Upper lobe of left lung (tissue), 4 donors: ENCODE results near the gene RHEB.

Experiments
- CTCF ChIP-seq, 6 experiments: fragments of 450-650 bp in 4 of 6; fragments of 200-600 bp in 2 of 6; sonication (generic) in 2 of 6; IDR thresholded peaks; one replicate each; pipeline ENCODE4 v1.5.1; 2016 to 2019; ENCODE audit warnings: antibody characterized with exemption in 6 of 6
- EP300 ChIP-seq, 4 donors: sonication (generic); formaldehyde crosslinking; IDR thresholded peaks; one replicate each; pipeline ENCODE4 v1.5.1; 2017; ENCODE audit warnings: antibody characterized with exemption in 4 of 4, control low read depth in 2 of 4
- POLR2A ChIP-seq, 4 donors: fragments of 450-650 bp; IDR thresholded peaks; one replicate each; pipeline ENCODE4 v1.5.1; 2016 to 2017; ENCODE audit warnings: antibody characterized with exemption in 4 of 4, mild to moderate bottlenecking in 2 of 4
- POLR2AphosphoS5 ChIP-seq, 2 donors: sonication (generic); formaldehyde crosslinking; IDR thresholded peaks; one replicate each; pipeline ENCODE4 v1.5.1; 2017; ENCODE audit warnings: antibody characterized with exemption in 2 of 2

GRCh38 chr7:151529842-151530241 lies 10.1 kb upstream of the RHEB start:
- no peak for TF ChIP-seq CTCF (IDR thresholded peaks at IDR 0.05)
- TF ChIP-seq POLR2AphosphoS5 (IDR thresholded peaks at IDR 0.05) = no peak
- TF ChIP-seq POLR2A (IDR thresholded peaks at IDR 0.05) = no peak
- TF ChIP-seq EP300 (IDR thresholded peaks at IDR 0.05) = no peak
